ENCODE data around the gene PDZD2.
A peak's percentile ranks its signal among the peaks of the same experiment; 100 is the strongest.
"Not testable (repeated sequence)": the region's sequence is repeated elsewhere in the genome, so short reads cannot be mapped to it uniquely, and the experiment has no call there.

PDZD2 gene

GRCh38 chr5:32059761-32060530, 421.0 kb downstream of the PDZD2 start:
- no peak for DNase-seq (ENCODE audit: low read depth in 2 of 3, low spot score in 1 of 3)

GRCh38 chr5:32061236-32061635, 422.3 kb downstream of the PDZD2 start:
- DNase-seq (ENCODE audit: low read depth in 2 of 3, low spot score in 1 of 3) = no peak

GRCh38 chr5:32066448-32066847, 427.5 kb downstream of the PDZD2 start:
- no peak for DNase-seq (ENCODE audit: low read depth in 2 of 3, low spot score in 1 of 3)

GRCh38 chr5:32067774-32068470, 429.0 kb downstream of the PDZD2 start:
- DNase-seq (ENCODE audit: low read depth in 2 of 3, low spot score in 1 of 3) = no peak

GRCh38 chr5:32068561-32068960, 429.6 kb downstream of the PDZD2 start:
- DNase-seq (ENCODE audit: low read depth in 2 of 3, low spot score in 1 of 3) = no peak

- no peak for DNase-seq (ENCODE audit: low read depth in 2 of 3, low spot score in 1 of 3)
These were observed 430.5 kb downstream of the PDZD2 start for GRCh38 chr5:32069396-32069795.

- no peak for DNase-seq (ENCODE audit: low read depth in 2 of 3, low spot score in 1 of 3)
These were observed 432.5 kb downstream of the PDZD2 start for GRCh38 chr5:32071351-32071944.

- DNase-seq (ENCODE audit: low read depth in 2 of 3, low spot score in 1 of 3) = no peak
These were observed 433.1 kb downstream of the PDZD2 start for GRCh38 chr5:32072054-32072453.

- no peak for DNase-seq (ENCODE audit: low read depth in 2 of 3, low spot score in 1 of 3)
These were observed 435.5 kb downstream of the PDZD2 start for GRCh38 chr5:32074401-32074800.

- peak in 2 of 3 donors; percentile 7 to 43 for DNase-seq (ENCODE audit: low read depth in 2 of 3, low spot score in 1 of 3)
These were observed 438.1 kb downstream of the PDZD2 start for GRCh38 chr5:32076699-32077695.

GRCh38 chr5:32078855-32079254, 439.9 kb downstream of the PDZD2 start:
- not testable (repeated sequence) for DNase-seq (ENCODE audit: low read depth in 2 of 3, low spot score in 1 of 3)

- not testable (repeated sequence) for DNase-seq (ENCODE audit: low read depth in 2 of 3, low spot score in 1 of 3)
These were observed 441.6 kb downstream of the PDZD2 start for GRCh38 chr5:32080565-32080964.

- DNase-seq (ENCODE audit: low read depth in 2 of 3, low spot score in 1 of 3) = no peak
These were observed 443.8 kb downstream of the PDZD2 start for GRCh38 chr5:32082701-32083100.

GRCh38 chr5:32083981-32084430, 445.1 kb downstream of the PDZD2 start:
- DNase-seq (ENCODE audit: low read depth in 2 of 3, low spot score in 1 of 3) = no peak

- DNase-seq (ENCODE audit: low read depth in 2 of 3, low spot score in 1 of 3) = no peak
These were observed 448.5 kb downstream of the PDZD2 start for GRCh38 chr5:32087086-32088082.

- DNase-seq (ENCODE audit: low read depth in 2 of 3, low spot score in 1 of 3) = no peak
These were observed 449.3 kb downstream of the PDZD2 start for GRCh38 chr5:32088214-32088613.

- DNase-seq (ENCODE audit: low read depth in 2 of 3, low spot score in 1 of 3) = no peak
These were observed 450.4 kb downstream of the PDZD2 start for GRCh38 chr5:32089146-32090000.

GRCh38 chr5:32090026-32090754, 451.3 kb downstream of the PDZD2 start:
- no peak for DNase-seq (ENCODE audit: low read depth in 2 of 3, low spot score in 1 of 3)
